Measurements from ENCODE around the gene KCNMA1.

Gene KCNMA1

GRCh38 chr10:77507291-77507880 is 130.2 kb downstream of the KCNMA1 start:
- H3K36me3 ChIP-seq (ENCODE audit: control insufficient read depth, insufficient read depth, low read length) = no peaks in the 10 kb centered on the region
- no peaks in the 10 kb centered on the region for H3K27me3 ChIP-seq (replicated peaks; ENCODE audit: control insufficient read depth, insufficient read depth, low read length)
- DNase-seq (ENCODE audit: extremely low read depth, insufficient read length) = no peak
- no peak for TF ChIP-seq CTCF (IDR thresholded peaks at IDR 0.05; ENCODE audit: insufficient read depth, low read length, poor library complexity, severe bottlenecking)
- no peak overlapping the region for H3K4me3 ChIP-seq (replicated peaks; ENCODE audit: low read depth, low read length)

GRCh38 chr10:77506517-77507200 is 130.9 kb downstream of the KCNMA1 start:
- Histone ChIP-seq H3K36me3 (ENCODE audit: control insufficient read depth, insufficient read depth, low read length) (no peaks in the 10 kb centered on the region), H3K27me3 (replicated peaks; ENCODE audit: control insufficient read depth, insufficient read depth, low read length) (no peaks in the 10 kb centered on the region), H3K4me3 (replicated peaks; ENCODE audit: low read depth, low read length) (no peak overlapping the region)
- DNase-seq (ENCODE audit: extremely low read depth, insufficient read length) = no peak
- no peak for TF ChIP-seq CTCF (IDR thresholded peaks at IDR 0.05; ENCODE audit: insufficient read depth, low read length, poor library complexity, severe bottlenecking)

- TF ChIP-seq CTCF (IDR thresholded peaks at IDR 0.05; ENCODE audit: insufficient read depth, low read length, poor library complexity, severe bottlenecking) = no peak
- Histone ChIP-seq H3K36me3 (ENCODE audit: control insufficient read depth, insufficient read depth, low read length) (no peaks in the 10 kb centered on the region), H3K27me3 (replicated peaks; ENCODE audit: control insufficient read depth, insufficient read depth, low read length) (no peaks in the 10 kb centered on the region), H3K4me3 (replicated peaks; ENCODE audit: low read depth, low read length) (no peak overlapping the region)
- no peak for DNase-seq (ENCODE audit: extremely low read depth, insufficient read length)
These were observed 131.9 kb downstream of the KCNMA1 start for GRCh38 chr10:77505431-77506334.

- no peak for TF ChIP-seq CTCF (IDR thresholded peaks at IDR 0.05; ENCODE audit: insufficient read depth, low read length, poor library complexity, severe bottlenecking)
- no peak overlapping the region for H3K4me3 ChIP-seq (replicated peaks; ENCODE audit: low read depth, low read length)
- no peaks in the 10 kb centered on the region for H3K36me3 ChIP-seq (ENCODE audit: control insufficient read depth, insufficient read depth, low read length)
- DNase-seq (ENCODE audit: extremely low read depth, insufficient read length) = no peak
- no peaks in the 10 kb centered on the region for H3K27me3 ChIP-seq (replicated peaks; ENCODE audit: control insufficient read depth, insufficient read depth, low read length)
These were observed 132.7 kb downstream of the KCNMA1 start for GRCh38 chr10:77504873-77505257.

GRCh38 chr10:77504196-77504872 is 133.3 kb downstream of the KCNMA1 start:
- Histone ChIP-seq H3K36me3 (ENCODE audit: control insufficient read depth, insufficient read depth, low read length) (no peaks in the 10 kb centered on the region), H3K27me3 (replicated peaks; ENCODE audit: control insufficient read depth, insufficient read depth, low read length) (no peaks in the 10 kb centered on the region), H3K4me3 (replicated peaks; ENCODE audit: low read depth, low read length) (no peak overlapping the region)
- DNase-seq (ENCODE audit: extremely low read depth, insufficient read length) = no peak
- TF ChIP-seq CTCF (IDR thresholded peaks at IDR 0.05; ENCODE audit: insufficient read depth, low read length, poor library complexity, severe bottlenecking) = no peak
